GM21360 (cell line): Measurements from ENCODE around the gene SUGP1.
A peak's percentile ranks its signal among the peaks of the same experiment; 100 is the strongest.

ENCODE experiments used
- ATAC-seq: cut with Tn5 transposase; IDR thresholded peaks from one replicate; pipeline ENCODE4 v1.9.1; 2021; ENCODE audit warnings: mild to moderate bottlenecking, moderate library complexity; ENCODE audit not compliant: unreplicated experiment

The SUGP1 gene

DNA sequence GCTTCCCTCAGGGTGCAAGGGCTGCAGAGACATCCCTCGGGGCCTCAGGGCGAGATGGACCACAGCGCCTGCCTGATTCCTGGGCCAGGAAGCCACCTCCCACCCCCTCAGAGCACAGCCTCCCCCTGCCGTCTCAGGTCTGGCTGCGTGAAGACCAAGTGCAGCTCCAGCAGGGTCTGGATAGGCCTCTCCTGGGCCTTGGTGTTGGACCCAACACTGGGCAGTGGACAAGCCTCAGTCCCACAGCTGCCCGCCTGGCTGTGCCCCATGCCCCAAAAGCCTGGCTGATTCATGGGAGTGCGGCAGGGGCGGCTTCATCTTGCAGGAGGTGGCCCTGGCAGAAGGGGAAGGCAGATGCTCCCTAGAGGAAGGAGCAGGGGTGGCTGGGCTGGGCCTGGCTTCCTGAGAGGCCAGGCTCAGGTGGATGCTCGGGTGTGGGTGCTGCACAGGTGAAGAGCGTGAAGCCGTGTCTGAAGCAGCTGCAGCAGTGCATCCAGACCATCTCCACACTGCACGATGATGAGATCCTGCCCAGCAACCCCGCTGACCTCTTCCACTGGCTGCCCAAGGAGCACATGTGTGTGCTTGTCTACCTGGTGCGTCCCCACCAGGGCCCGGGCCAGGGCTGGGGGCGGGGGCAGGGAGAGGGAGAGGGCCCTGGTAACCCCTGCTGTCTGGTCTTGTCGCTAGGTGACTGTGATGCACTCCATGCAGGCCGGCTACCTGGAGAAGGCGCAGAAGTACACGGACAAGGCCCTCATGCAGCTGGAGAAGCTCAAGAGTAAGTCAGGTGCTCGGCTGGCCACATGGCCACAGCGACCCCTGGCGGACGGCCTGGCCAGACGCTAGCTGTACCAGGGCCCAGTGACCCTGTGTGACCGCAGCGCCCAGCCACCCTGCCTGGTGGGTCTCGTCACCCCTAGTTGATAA lies 22.0 kb upstream of the SUGP1 start:
- no peak for ATAC-seq

DNA sequence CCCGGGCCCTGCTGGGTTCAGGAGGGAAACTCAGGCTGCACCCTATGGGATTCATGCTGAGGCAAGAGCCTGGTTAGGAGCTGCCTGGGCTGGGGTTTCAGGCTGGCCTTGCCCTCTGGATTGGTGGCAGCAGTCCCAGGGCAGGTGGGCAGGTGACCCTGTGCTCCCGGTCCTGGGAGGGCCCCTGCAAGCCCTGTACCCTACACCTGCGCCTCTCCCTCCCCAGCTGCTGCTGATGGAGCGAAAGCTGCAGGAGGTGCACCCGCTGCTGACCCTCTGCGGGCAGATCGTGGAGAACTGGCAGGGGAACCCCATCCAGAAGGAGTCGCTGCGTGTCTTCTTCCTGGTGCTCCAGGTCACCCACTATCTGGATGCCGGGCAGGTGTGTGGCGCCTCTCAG lies 20.7 kb upstream of the SUGP1 start:
- ATAC-seq: no peak

DNA sequence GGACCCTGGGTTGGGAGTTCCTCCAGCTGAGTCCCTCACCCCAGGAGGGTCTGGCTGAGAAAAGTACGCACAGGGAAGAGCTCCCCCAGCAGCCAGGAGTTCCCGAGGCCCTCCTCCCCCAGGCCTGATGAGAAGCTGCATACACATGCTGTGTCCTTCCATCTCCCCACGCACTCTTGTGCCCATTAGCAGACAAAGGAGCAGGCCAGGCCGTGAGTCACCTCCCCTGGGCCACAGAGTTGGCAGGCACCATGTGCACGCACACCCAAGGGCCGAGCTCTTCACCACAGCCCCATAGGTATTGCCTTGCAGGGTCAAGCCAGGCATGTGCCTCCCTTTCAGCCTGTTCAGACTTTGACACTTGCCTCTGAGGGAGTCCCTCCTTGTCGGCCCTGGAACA lies 17.8 kb upstream of the SUGP1 start:
- no peak for ATAC-seq

DNA sequence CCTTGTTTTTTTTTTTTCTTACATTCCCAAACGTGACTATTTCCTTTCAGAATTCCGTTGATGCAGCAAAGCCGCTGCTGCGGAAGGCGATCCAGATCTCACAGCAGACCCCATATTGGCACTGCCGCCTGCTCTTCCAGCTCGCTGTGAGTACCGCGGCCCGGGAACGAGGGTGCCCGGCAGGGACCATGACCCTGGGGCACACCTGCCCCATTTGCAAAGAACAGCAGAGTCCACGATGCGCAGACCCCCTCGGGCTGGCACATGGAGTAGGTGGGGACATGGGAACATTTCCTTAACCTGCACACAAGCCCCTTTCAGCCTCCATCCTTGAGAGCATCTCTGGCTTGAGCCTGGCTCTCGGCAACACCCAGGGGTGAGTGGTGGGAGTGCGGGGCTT lies 16.8 kb upstream of the SUGP1 start:
- ATAC-seq: no peak

DNA sequence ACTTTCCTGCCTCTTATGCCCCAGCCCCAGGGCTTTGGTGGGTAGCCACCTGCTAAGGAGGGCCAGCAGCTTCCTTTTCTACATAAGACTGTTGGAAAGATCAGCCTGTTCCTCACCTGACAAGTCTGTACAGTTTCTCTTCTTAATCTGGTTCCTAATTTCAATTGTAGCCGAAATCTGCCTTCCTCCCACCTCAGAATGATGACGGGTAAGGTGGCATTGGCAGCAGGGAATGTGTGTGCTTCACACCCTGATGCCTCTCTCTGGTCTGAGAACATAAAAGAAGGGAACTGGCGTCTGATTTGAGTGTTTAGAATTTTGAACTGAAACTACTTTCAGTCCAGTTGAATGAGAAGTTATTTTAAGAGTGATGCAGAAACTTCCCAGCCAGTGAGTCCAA lies 16.3 kb upstream of the SUGP1 start:
- no peak for ATAC-seq

DNA sequence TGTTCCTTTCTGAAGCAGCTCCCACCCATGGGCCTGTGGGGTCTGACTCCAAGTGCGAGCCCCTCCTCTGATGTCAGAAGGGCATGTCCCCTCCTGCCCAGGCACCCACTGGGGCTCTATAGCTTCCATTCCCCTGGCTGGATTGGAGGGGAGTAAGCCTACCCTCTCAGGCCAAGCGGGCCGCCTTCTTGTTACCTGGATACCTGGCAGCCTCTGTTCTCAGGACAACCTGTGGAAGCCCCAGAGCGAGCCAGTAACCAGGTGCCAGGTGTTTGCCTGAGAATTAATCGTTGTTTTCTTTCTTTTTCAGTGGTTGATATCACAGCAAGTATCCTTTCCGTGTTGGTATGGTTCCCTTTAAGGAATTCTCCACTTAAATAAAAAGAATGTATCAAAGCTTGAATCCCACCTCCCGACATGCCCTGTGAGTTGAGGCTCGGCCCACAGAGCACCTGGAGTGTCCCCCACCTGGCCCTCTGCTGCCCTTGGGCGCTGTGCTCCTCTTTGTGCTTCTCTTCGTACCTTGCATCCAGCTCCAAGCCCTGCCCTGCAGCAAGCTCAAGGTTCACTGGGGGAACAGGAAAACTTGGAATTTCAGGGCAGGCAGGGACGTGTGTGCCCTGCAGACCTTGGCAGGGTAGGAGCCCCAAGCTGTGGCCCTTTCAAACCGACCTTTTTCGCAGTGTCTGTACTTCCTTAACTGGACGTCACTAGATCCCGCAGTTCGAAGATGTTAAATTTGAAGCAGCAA lies 15.3 kb upstream of the SUGP1 start:
- ATAC-seq: no peak

DNA sequence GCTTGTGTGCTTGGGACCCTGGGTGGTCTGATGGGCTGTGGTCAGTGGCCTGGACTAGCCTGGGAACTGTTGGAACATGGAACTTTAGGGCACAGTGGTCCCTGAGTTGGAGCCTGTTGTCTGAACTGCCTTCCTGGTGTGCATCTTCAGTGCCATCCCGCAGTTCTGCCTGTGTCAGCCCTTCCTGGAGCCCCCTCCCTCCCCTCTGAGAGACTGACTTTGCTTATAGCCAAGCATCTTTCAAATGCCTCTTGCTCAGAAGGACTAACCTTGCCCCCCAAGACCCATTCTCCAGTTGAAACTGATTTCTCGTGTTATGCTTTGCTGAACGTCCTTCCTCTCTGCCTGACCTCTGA lies 14.7 kb upstream of the SUGP1 start:
- ATAC-seq: no peak

DNA sequence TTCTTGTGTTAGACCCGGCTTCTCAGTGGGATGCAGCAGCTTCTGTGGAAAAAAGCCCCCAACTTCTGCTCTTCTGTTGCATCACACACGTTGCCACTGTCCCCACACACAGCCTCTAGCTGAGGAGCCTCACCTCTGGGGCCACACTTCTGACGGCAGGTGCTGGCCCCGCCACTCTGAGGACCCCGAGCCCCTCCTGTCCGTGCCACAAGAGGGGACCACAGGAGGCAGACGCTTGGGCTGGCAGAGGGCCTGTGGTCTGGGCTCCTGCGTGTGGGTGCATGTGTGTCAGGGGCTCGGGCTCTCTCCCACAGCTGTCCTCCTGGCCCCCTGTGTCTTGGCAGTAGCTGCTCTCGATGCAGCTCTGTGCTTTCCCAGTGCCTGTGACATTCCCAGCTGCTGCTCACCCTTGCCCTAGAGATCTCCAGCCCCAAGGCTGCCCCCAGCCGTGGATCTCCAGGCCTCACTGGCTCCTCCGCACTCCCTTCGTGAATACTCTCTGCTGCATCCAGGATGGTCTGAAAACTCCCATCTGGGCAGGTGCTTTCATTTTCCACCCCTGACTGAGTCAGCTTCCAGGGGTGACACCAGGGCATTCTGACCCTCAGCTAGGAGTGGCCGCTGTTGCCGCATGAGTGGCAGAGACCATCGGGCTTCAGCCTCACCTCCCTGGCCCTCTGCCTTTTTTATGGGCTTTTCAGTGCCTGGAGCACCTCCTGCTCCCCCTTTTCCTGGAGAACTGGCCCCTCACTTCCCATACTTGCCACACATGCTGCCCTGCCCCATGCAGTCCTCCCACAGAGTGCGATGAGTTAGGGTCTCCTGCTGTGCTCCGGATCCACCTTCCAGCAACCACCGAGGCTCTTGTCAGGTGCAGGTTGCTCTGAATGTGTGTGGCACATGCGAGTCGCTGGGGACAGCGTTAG lies 14.0 kb upstream of the SUGP1 start:
- no peak for ATAC-seq

DNA sequence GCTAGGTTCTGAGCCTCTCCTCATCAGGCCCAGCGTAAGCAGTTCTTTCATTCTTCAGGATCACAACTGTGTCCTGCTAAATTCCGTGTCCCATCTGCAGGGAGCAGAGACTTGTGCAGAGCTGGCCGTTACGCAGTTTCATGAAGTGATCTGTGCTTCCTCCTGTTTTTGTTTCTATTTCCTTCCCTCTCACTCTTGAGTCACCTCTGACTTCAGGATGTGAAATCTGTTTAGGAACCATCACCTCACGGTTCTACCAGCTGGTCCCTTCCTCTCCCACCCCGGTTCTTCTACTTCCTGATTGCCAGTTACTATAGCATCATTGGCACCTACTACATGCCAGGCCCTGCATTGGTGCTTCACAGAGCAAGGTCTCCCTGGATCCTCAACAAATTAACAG lies 8.8 kb upstream of the SUGP1 start:
- ATAC-seq: no peak

DNA sequence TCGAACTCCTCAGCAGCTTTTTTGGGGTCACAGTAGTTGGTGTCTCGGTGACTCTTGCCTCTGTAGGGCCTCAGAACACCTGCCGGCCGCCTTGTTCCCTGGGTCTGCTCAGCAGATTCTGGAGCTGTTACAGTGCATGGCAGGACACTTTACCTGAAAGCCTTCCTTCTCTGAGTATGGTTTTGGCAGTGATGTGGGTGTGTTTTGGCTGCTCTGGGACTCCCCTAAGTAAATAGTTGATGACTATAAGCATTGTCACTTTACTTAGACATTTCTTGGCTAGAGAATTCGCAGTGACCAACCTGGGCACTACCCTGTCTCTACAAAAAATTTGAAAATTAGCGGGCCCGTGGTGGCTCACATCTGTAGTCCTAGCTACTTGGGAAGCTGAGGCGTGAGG lies 7.4 kb upstream of the SUGP1 start:
- ATAC-seq: no peak

DNA sequence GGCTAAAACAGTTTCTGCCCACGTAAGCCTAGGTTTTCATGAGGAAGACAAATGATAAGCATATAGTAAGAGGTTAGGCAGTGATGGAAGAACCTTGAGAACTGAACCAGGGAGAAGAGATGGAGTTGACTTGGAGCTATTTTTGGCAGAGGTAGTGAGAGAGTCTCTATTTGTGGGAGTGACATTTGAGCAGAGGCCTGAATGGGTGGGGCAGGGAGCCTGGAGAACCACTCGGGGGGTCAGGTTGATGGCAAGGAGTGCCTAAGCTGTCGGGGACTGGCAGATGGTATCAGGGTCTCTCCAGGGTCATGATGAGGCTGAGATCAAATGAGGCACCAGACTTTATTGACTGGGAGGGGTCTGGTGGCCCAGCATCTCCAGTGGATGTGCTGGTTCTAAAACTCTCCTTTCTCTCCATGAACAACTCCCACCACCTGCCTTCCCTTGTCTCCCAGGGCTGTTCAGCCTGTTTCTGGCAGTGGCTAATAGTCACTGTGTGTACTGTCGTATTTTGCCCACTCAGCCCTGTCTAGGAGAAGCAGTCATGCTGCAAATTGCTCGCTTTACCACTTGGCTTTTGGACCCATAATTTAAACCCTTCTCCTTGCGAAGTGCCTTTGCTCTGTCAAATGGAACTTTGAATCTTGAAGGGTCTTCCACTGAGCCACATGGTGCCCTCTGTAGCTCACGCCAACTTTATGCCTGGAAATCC lies 3.9 kb upstream of the SUGP1 start:
- ATAC-seq: no peak

DNA sequence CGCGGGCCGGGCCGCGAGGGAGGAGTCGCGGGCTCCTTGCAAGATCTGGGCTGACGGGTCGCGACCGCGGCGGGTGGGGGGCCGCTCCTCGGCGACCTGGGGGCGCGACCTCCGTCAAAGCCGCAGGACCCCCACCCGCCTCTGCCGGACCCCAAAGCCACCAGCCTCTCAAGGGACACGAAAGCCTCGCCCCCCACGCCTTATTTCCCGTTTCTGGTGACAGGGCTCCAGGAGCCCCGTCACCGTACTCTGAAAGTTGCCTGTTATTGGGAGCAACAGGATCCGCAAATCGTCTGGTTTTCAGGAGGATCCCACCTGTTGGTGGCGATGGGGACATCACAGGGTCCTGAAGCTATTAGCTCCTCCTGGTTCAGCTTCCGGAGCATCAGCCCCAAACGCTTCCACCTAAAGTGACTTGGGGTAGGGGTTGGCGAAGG lies 850 bp upstream of the SUGP1 start:
- peak; percentile 7 for ATAC-seq

DNA sequence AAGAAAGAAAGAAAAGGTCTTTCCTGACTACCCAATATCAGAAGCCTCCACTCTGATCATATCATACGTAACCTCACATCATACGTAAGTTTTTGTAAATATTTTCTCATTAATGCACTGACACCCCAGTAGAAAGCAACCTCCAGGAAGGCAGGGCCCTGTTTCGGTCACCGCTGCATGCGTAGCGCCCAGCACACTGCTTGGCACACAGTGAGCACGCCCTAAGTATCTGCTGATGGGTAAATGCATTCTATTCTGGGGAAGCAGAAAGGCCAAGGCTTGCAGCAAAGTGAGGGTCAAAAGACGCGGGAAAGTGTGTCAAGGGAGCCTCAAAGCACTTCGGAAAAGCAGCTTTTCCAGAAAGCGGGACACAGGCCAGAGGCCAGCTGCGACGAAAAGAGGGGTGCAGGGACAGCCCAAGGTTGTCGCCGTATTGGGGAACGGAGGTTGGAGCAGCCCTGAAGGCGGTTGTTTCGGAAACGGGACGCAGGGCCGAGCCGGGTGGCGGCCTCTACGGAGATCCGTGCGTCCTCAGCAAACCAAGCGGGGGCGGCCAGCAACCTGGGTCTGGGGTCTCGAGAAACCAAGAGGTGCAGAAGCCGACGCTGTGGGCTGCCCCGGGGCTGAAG lies 463 bp downstream of the SUGP1 start:
- no peak for ATAC-seq

DNA sequence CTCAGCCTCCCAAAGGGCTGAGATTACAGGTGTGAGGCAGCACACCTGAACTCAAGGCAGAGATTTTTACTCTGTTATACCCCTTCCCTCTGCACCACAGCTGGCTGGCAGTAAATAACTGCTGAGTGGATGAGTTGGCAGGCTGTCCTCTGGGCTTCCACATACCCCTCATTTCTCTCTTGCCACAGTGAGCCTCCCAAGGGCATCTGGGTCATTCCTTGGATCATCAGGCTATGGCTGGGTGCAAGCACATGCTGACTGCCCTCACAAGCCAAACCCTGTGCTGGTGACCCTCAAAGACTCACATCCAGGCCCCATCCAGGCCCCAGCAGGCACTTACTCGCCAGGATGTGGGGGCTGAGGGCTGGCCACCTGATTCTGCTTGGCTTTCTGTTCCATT lies 4.2 kb downstream of the SUGP1 start:
- no peak for ATAC-seq

DNA sequence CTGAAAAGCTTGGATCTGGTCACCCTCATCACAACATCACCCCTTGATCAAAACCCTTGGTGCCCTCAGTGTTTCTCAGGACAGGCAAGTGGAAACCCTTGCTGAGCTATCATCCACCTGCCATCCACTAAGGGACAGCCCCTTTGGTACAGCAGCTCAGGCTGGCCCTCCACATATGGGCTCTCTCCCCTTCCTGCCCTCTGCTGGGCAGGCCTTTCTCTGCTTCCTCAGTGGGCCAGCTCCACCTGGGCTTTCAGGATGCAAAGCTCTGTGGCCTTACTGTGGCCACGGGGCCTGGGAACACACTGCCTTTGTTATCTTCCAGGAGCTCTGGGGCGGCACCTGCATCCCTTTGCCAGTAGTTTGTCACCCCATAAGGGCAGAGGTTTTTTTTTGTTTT lies 4.9 kb downstream of the SUGP1 start:
- ATAC-seq: no peak

DNA sequence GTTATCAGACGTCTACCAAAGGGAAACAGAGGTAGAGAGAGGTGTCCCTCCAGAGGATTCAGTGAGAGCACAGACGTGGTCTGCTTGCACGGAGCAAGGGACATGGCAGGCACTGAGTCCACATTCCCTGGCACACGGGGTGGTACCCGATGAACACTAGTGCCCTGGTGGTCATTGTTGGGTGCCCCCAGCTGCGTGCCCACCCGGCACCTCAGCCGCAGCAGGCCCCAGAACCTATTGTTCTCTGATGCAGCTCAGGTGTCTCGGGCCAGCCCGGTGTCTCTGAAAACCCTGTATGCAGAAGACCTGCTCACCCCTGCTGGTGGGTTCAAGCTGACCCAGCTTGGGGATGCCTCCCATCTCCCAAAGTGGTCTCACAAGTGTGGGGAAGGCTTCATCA lies 11.9 kb downstream of the SUGP1 start:
- ATAC-seq: no peak

DNA sequence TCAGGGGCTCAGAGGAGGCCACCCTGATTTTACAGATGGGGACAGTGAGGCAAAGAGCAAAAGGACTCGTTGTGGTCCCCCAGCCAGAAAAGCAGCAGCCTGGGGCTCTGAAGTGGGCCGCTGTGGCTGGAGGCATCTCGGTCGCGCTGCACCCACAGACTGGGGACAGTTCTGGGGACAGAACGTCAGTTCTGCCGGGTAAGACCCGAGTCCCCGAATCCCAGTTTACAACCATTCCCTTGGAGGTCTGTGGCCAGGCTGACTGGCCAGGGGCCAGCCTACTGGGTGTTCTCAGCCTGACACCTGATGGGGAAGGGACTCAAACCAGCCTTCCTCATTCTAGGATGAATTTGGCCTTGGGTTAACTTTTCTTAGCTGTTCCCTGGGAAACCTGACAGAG lies 14.1 kb downstream of the SUGP1 start:
- no peak for ATAC-seq

DNA sequence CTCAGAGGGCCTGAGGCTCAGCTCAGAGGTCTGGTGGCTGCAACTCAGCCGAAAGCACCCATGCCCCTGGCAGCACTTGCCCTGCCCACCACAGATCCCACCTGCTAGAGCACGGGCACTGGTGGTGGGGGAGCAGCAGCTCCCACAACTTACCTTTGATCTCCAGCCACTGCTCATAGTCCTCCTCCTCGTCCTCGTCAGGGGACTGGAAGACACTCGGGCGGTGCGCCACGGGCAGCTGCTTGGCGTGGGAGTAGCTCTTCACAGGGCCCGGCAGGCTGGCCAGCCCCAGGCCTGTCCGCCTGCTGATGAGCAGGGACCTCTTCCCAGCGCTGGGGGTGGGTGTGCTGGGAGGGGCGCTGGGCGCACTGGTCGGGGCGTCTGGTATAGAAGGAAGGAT lies 14.6 kb downstream of the SUGP1 start:
- no peak for ATAC-seq

DNA sequence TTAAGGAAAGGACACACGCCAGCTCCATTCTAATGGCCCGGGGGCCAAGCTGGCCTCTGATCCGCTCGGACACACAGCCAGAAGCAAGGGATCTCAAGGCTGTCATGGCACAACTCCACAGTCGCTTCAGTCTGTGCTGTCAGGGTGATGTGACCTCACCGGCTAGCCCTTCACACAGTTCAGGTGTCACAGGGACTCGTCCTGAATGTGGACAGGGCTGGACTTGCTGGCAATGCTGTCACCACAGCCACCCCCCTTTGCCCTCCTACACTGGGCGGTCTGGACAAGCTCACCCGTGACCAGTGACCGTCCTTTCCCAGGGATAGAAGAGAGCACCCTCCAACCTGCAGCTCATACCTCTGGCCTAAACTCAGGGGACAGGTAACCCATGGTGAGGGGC lies 15.2 kb downstream of the SUGP1 start:
- ATAC-seq: no peak
